GM12865 (cell line): ENCODE results near the gene IKZF5.
A peak's percentile ranks its signal among the peaks of the same experiment; 100 is the strongest.

Experiments used
- DNase-seq: peaks from one replicate; pipeline ENCODE4 v3.0.0; 2010; ENCODE audit warnings: low read depth
- H3K4me3 ChIP-seq: 2 replicates; pipeline ENCODE4 v1.5.1; 2011; ENCODE audit warnings: mild to moderate bottlenecking, low read depth, low read length, control low read depth
- CTCF ChIP-seq: IDR thresholded peaks from 2 replicates; pipeline ENCODE4 v1.5.1; 2011; ENCODE audit warnings: low read length, control low read depth, low read depth, inconsistent platforms; ENCODE audit not compliant: insufficient read depth; ENCODE audit errors: missing control alignments

The IKZF5 gene

GRCh38 chr10:123026302-123026701 lies 17.7 kb upstream of the IKZF5 start:
- TF ChIP-seq CTCF, result no peak
- DNase-seq, result no peak
- H3K4me3 ChIP-seq, result no peak overlapping the region

- no peak for DNase-seq
- no peak for TF ChIP-seq CTCF
- no peak overlapping the region for H3K4me3 ChIP-seq
Measured at GRCh38 chr10:123024540-123024939, 15.9 kb upstream of the IKZF5 start.

- H3K4me3 ChIP-seq, result no peak overlapping the region
- peak; percentile 14 for DNase-seq
- peak; percentile 18 for TF ChIP-seq CTCF
Measured at GRCh38 chr10:123021517-123021916, 12.9 kb upstream of the IKZF5 start.

GRCh38 chr10:123019941-123020703 lies 11.5 kb upstream of the IKZF5 start:
- TF ChIP-seq CTCF, result no peak
- no peak overlapping the region for H3K4me3 ChIP-seq
- DNase-seq, result no peak

GRCh38 chr10:123019264-123019663 lies 10.7 kb upstream of the IKZF5 start:
- DNase-seq, result no peak
- no peak for TF ChIP-seq CTCF

GRCh38 chr10:123018531-123018930 lies 9.9 kb upstream of the IKZF5 start:
- no peak overlapping the region for H3K4me3 ChIP-seq
- no peak for TF ChIP-seq CTCF
- DNase-seq, result no peak

More at GRCh38 chr10:123019264-123019663, 10.7 kb upstream of the IKZF5 start:
- H3K4me3 ChIP-seq, result no peak overlapping the region
